ENCODE results near the gene AK1.

AK1 gene

GRCh38 chr9:127907867-127908659, 30.6 kb upstream of the AK1 start:
- DNase-seq = no peak

GRCh38 chr9:127905788-127906191, 28.3 kb upstream of the AK1 start:
- DNase-seq = no peak

- DNase-seq = no peak
Measured at GRCh38 chr9:127905004-127905728, 27.7 kb upstream of the AK1 start.

- peak; percentile 29 for DNase-seq
Measured at GRCh38 chr9:127904561-127905003, 27.1 kb upstream of the AK1 start.

GRCh38 chr9:127903557-127904475, 26.3 kb upstream of the AK1 start:
- no peak for DNase-seq

- DNase-seq = peak; percentile 38
Measured at GRCh38 chr9:127899128-127899943, 21.9 kb upstream of the AK1 start, which contains the start of gene ST6GALNAC6. TSS of gene ST6GALNAC6 (minus strand) at chr9:127899603. CDS start at chr9:127897981, 1,622 bp downstream.

- DNase-seq = no peak
Measured at GRCh38 chr9:127898433-127899127, 21.1 kb upstream of the AK1 start.

GRCh38 chr9:127897193-127897692, 19.8 kb upstream of the AK1 start:
- no peak for DNase-seq

- DNase-seq = no peak
Measured at GRCh38 chr9:127896395-127897192, 19.1 kb upstream of the AK1 start.

- no peak for DNase-seq
Measured at GRCh38 chr9:127895811-127896210, 18.3 kb upstream of the AK1 start.

GRCh38 chr9:127893392-127893791, 15.9 kb upstream of the AK1 start:
- DNase-seq = no peak

- no peak for DNase-seq
Measured at GRCh38 chr9:127892831-127893230, 15.4 kb upstream of the AK1 start.

- DNase-seq = no peak
Measured at GRCh38 chr9:127890053-127890452, 12.6 kb upstream of the AK1 start.

- DNase-seq = no peak
Measured at GRCh38 chr9:127887792-127888191, 10.3 kb upstream of the AK1 start.

GRCh38 chr9:127886401-127886972, 9.0 kb upstream of the AK1 start:
- DNase-seq = no peak

GRCh38 chr9:127885508-127886281, 8.2 kb upstream of the AK1 start:
- DNase-seq = no peak

GRCh38 chr9:127884976-127885490, 7.6 kb upstream of the AK1 start:
- DNase-seq = no peak

- peak; percentile 71 for DNase-seq
Measured at GRCh38 chr9:127884427-127884911, 7.0 kb upstream of the AK1 start.

GRCh38 chr9:127883959-127884358, 6.5 kb upstream of the AK1 start:
- no peak for DNase-seq

Measured in NCI-H1092 (cell line).